ENCODE data around the gene PIP4K2A.

The PIP4K2A gene

GRCh38 chr10:22634093-22634492, 80.3 kb downstream of the PIP4K2A start:
- no peak for DNase-seq

DNA sequence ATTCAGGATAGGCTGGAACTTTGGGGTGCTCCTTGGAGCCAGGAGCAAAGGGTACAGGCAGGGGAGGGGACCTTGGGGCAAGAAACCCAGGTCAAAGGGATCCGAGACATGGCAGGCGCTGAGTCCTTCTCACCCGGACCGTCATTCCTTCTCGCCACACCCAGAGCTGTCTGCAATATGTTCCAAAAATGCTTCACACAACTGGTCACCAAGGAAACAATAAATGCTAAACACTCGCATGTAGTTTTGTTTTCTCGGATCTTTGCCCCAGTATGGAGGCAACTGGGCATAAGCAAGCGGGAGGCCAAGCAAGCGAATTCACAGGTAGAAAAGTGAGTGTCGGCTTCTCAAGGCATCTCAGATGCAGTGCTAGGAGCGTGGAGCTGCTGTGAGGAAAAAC, 80.8 kb downstream of the PIP4K2A start:
- DNase-seq = no peak

DNA sequence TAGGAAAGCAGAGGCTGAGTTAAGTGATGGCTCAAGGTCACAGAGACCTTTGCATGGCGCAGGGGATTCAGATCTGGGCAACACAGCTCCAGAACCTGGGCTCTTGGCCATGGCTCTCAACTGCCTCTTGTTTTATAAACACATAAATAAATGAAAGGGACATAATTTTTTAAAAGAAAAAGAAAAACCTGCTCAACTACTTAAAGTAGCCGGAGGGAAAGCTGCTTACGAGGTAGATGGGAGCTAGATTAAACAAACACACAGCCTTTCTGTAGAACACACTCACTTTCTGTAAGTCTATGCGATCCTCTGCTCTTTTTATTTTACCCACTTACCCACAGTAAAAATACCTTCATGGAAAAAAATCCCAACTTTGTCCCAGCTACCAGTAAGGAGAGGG, 81.3 kb downstream of the PIP4K2A start:
- no peak for DNase-seq

DNA sequence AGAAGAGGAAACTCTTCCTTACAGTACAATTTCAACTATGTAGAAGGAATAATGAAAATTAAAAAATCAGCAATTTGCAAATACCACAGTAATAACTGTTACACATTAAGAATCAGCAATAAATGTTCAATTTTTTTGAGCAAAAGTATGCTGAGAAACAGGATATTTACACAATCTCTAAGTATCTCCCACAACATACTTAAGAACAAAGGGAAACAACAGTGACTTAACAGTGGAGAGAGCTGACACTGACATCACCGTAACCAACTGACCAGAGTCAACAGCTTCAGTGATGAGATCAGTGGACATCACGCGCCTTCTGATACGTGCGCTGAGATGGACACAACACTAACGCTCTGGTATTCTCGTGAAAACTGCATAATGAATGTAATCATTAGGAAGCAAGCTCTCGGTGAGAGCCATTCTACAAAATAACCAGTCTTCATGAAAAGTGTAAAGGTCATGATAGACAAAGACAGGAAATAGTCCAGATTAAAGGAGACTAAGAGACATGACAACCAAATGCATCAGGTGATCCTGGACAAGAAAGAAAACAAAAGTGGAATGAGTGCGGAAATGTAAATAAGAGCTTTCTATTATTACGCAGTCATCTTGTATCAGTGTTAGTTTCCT, 82.6 kb downstream of the PIP4K2A start:
- DNase-seq = peak; percentile 27

GRCh38 chr10:22631185-22631584, 83.2 kb downstream of the PIP4K2A start:
- DNase-seq = no peak

- peak; percentile 92 for DNase-seq
Measured at GRCh38 chr10:22630234-22631174, 83.9 kb downstream of the PIP4K2A start.

DNA sequence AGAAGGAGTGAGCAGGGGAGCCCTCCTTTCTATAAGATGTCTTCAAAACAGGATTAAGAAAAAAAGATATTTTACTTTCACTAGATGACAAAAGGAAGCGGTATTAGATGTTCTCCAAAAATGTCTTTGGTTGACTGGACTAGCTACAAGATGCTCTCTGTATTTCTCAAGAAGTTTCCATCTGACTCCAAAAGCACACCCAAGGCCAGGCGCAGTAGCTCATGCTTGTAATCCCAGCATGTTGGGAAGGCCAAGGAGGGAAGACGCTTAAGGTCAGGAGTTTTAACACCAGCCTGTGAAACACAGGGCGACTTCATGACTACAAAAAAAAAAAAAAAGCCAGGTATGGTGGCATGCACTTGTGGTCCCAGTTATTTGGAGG, 84.5 kb downstream of the PIP4K2A start:
- peak; percentile 56 for DNase-seq

DNA sequence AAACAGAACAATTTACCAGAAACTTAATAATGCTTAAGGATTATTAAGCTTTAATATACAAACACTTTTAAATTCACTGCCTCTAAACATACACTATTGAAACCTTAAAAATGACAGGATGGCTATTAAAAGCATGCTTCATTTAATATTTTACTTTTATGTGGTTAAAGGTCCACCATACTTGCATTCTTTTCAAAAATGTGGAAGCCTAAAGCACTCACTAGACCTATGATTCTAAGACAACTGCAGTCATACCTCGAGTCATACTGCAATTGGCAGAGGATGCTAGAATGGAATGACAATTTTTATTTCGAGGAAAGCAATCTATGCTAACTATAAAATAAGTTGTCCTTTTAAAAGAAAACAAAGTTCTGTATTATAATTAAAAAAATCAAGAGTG, 85.3 kb downstream of the PIP4K2A start:
- no peak for DNase-seq

DNA sequence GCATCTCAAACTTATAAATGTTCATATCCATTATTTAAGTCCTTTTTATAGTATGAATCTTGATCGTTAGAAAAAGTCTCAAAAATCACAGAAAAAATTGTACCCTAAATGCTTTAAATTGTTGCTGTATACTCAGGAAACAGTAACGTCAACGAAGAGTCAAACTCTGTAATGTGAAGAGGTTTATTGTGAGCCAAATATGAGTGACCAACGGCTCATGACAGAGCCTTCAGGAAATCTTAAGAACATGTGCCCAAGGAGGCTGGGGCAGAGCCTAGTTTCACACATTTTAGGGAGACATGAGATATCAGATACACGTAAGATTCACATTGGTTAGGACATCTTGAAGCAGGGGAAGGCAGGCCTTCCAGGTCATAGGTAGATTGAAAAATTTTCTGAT, 86.1 kb downstream of the PIP4K2A start:
- DNase-seq = no peak

DNA sequence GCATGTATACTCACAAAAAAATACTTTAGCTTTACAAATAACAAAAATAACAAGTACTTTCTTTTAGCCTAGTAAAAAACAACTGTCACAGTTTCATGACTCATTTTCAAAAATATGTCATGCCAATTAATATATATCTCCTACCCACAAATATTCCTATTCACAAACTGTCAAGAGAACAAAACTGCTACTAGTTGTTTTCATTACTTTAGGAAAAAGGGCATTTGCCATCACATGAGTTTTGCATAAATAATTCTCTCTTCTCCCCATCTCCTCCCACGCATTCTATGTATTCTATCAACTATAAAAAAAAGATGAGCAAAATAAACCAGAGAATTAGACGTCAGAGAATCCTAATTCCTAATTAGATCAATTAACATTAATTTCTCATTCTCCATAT, 87.6 kb downstream of the PIP4K2A start:
- no peak for DNase-seq

- no peak for DNase-seq
Measured at GRCh38 chr10:22625516-22626290, 88.7 kb downstream of the PIP4K2A start.

GRCh38 chr10:22624287-22624738, 90.1 kb downstream of the PIP4K2A start:
- DNase-seq = peak; percentile 24

GRCh38 chr10:22623633-22624253, 90.6 kb downstream of the PIP4K2A start:
- peak; percentile 25 for DNase-seq

GRCh38 chr10:22622242-22622806, 92.1 kb downstream of the PIP4K2A start:
- no peak for DNase-seq

DNA sequence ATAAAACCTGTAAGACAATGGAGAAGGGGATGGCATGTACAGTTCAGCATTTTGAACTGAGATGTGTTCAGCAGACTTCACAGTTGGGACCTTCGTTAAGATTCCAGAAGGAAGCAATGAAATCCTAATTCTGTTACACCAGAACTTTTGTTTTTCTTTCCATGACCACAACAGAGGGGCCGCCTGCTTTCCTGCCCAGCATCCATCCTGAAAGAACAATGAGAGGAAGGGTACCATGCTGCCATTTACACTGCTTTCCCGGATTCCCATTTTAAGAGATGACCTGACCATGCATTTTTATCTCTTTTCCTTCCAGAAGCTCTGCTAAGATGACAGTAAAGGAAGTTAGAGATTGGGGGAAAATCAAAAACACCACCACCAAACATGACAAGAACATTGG, 92.7 kb downstream of the PIP4K2A start:
- DNase-seq = no peak

DNA sequence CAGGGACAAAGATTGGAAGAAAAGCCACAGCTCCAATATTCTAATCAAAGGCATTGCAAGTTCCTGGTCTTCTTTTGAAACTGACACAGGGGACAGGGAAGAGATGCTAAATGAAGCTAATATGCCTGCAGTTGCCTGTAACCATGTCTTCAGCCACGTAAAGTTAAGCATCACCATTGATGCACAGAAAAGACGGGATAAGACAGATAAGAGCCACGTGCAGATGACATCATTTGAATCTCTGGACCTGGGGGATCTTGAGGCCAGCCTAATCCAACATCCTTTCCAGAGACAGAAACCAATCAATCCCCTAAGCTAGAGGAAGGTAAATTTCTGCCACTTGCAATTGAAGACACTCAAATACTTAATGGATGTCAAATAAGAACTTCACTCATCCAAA, 93.4 kb downstream of the PIP4K2A start:
- DNase-seq = no peak

- no peak for DNase-seq
Measured at GRCh38 chr10:22620140-22620857, 94.1 kb downstream of the PIP4K2A start.

DNA sequence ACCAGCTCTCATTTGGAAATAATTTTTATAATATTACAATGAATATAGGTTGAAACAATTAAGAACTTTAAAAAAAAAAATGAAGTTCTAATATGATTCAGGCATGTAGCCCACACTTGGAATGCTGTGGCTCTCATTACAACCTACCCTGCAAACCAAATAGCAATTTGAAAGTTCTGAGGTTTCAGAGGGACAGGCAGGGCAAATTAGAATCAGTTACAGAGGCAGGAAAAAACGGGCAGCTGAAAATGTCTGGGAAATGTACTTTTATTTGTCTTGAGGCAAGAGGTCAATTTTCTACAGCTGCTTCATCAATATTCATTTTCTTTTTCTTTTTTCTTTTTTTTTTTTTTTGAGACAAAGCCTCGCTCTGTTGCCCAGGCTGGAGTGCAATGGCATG, 95.3 kb downstream of the PIP4K2A start:
- no peak for DNase-seq

DNA sequence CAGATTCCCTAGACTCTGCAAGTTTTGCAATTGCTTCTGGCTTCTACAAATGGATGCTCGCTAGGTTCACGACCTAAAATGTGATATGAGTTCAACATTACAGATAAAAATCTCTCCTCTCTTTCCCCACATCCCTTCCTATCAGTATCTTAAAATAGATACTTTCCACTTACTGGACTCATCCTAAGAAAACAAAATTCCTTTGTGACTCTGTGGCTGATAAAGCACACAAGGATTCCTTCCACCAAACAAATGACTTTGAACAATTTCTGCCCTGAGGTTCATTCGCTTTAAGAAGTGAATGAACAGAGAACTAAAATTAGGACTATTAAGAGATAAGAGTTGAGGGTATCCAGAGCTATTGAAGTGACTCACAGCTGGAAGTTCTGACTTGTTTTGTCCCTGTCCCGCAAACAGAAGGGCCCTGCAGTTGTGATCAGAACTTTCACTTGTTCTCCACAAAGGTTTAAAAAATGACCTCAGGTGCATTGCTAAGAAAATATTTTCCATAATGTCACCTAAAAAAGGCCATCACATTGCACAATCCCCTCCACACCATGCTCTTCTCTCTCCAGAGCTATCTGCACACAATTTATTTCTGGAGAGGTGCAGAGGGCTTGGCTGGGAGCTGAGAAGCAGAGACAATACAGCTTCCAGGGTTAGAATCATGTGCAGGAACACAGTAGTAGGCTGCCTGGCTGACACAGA, 96.1 kb downstream of the PIP4K2A start:
- DNase-seq = peak; percentile 55

DNA sequence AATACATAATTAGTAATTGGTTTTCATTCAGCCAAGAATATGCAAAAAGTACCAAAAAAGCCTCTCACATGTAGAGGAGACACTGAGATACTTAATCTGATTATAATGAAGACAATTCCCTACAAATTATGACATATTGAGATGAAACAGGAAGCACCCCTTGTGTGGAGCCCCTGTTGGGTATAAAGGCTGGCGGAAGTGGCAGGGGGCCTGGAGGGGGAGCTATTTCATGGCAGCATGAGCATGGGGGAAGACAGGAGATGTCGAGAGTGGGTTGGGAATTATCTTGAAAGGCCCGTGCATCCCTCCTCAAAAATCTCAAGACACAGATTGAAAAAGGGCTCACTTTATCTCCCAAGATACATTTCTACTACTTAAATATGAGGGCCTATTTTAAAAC, 96.9 kb downstream of the PIP4K2A start:
- DNase-seq = peak; percentile 25

DNA sequence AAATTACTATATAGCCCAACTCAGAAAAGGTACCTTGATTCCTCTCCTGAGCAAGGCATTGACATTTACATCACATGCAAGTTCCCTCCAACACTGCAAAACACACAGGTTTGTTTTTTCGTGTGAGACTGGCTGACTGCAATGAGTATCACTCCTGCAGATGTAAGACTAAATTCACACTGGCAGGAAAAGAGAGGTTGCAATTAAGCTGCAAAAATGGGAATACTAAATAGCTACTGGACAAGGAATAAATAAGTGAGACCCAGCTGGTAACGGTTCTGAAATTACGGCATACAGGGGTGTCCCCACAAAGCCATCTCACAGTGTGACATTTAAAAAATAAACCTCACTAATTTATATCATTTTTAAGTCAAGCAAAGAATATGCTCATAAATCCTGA, 97.3 kb downstream of the PIP4K2A start:
- DNase-seq = no peak

Data from OCI-M1 (cell line).